Measurements from ENCODE around the gene BMP15.

The BMP15 gene

DNA sequence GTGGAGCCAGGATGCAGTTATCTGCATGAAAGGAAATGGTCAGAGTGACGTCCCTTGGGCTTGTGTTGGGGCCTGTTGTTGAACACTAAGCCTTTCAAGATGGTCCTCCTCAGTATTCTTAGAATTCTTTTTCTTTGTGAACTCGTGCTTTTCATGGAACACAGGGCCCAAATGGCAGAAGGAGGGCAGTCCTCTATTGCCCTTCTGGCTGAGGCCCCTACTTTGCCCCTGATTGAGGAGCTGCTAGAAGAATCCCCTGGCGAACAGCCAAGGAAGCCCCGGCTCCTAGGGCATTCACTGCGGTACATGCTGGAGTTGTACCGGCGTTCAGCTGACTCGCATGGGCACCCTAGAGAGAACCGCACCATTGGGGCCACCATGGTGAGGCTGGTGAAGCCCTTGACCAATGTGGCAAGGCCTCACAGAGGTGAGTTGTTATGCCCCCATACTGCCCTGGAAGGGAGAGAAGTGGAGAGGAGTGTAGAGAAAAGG lies at the start of gene BMP15:
Gene BMP15, plus strand, starts transcription at position 51 of the 492 bp plus-strand sequence. Its CDS starts 49 bp downstream, at position 100.
- DNase-seq (ENCODE audit: low spot score), result no peak

DNA sequence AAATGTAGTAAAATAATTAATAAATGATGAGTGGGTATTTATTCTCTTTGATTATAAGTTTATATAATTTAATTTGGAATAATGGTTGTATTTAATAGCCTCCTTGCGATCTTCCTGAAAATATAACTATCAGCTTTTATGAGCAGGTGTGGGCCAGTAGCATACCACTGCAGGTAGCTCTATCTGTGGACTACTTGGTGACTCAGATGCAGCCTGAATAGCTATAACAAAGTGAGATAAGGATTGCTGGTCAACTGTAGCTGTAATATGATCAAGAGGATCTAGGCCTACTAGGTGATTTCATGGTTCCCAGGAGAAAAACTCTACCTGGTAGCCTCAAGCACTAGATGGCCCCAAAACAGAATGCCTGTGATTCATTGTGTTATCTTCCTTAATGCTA lies 47.1 kb upstream of the BMP15 start:
- DNase-seq (ENCODE audit: low spot score), result no peak

DNA sequence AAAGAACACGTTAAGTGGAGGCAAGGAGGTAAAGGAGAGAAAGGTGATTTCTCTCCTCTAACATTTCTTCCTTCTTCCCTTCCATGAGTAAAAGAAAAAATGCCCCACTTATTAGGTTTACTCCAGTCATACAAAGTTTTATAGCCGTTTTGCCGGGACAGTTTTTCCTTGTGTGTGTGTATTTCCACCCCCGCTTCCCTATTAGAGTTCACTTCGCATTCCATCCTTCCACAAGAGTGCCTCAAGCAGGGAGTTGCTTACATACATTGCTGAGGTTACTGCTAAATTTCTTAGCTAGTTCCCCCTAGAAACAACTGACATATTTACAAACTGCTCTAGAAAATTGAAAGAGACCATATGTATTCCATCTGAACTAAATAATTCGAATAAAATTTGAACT lies 45.2 kb upstream of the BMP15 start:
- no peak for DNase-seq (ENCODE audit: low spot score)

DNA sequence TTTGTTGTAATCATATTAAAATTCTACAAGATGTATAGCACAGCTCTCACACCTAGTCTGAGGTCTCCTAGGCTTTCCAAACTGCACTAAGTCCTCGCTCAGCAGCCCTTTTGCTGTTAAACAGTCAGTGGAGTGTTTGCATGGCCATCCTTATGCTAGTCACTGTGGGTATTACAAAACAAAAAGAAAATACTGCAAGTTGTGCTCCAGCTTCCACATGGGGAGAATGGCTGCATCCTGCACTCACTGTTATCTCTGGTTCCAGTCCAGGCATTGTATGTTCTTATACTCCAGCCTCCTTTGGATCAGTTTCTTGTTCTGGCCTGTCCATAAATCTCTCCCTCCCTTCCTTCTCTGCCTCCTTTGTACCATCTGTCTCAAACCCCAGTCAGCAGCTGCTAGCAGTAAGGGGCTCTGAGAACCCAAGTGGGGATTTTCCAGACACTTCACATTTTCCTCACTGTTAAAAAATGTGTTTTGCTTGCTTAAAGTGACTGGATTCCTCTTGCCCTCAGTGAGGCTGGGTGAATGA lies 38.5 kb upstream of the BMP15 start:
- DNase-seq (ENCODE audit: low spot score), result no peak

DNA sequence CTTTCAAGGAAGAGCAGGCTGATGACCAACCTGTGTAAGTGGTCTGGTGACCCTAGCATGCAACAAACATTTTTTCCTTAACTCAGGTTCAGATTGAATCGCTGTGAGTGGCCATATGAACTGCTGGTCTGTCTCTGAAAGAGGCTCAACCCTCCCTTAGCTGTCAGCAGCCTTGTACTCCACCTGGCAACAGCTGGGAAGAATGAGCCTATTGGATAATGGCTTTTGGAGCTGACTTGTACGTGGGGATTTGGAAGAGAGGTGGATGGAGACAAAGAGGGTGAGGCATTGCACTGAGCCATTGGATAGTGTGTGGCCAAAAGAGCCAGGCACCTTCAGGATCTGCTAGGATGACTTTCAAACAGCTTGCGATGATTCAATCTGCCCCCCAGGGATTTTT lies 35.7 kb upstream of the BMP15 start:
- DNase-seq (ENCODE audit: low spot score), result no peak

DNA sequence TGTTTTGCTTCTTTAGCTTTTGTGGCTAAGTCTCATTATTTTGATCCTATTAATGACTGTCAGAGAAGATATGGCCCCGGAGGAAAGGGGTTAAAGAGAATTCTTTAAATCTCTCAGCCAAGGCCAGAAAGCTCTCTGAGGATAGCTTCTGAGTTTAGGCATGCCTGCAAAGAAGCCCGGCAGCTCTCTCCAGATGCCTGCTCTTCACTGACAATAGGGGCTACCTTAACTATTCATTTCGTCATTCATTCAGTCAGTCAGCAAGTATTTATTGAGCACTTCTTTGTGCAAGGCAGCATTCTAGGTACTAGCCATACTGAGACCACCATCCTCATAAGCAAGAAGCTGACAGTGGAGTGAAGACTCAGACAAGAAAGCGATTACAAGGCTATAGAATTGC lies 34.0 kb upstream of the BMP15 start:
- DNase-seq (ENCODE audit: low spot score), result no peak

DNA sequence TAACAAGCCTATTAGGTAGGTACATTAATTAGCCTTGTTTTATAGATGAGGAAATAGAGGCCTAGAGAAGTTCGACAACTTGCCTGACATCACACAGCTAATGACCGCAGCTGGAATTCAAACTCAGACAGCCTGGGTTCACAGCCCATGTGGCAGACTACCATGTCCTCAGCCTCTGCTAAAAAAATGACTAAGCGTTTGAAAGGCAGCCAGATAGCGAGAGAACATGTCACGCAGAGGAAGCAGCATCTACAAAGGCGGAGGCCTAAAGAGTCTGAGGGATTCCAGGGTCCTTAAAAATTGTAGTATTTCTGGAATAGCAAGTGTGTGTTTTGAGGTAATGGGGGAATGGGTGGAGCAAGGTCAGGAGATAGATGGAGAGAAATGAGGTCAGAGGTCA lies 33.2 kb upstream of the BMP15 start:
- no peak for DNase-seq (ENCODE audit: low spot score)

DNA sequence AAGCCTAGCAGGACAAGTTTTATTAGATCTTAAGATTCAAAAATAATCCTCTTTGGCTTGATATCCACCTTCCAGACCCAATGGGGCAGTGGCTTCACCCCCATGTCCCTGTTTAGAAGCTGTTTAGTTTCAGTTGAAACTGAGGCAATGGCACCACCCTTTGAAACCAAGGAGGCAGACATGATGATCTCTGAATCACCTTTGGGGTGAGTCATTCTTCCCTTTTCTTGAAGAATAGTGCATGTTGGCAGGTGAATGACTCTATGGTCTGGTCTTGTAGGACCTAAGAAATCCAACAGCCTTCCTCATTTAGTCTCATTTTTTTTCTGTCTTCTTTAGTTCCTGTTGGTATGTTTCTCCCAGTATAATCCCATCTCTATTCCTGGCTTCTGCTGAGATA lies 29.5 kb upstream of the BMP15 start:
- DNase-seq (ENCODE audit: low spot score), result no peak

DNA sequence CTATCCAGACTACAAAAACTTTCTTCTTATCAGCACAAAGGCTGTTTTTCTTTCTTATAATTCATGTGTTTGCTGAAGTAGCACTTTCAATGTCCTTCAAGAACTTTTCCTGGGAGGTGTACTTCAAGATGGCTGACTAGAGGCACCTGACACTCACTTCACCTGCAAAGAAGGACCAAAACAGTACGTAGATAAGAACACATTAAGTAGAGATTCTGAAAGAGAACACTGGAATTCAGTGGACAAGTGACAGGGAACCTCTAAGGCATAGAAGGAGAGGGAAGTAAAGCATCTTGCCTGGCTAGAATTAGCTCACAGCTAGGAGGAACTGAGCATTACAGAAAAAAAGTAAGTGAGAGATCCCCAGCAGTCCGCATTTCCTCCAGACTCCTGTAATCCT lies 21.7 kb upstream of the BMP15 start:
- DNase-seq (ENCODE audit: low spot score), result no peak

DNA sequence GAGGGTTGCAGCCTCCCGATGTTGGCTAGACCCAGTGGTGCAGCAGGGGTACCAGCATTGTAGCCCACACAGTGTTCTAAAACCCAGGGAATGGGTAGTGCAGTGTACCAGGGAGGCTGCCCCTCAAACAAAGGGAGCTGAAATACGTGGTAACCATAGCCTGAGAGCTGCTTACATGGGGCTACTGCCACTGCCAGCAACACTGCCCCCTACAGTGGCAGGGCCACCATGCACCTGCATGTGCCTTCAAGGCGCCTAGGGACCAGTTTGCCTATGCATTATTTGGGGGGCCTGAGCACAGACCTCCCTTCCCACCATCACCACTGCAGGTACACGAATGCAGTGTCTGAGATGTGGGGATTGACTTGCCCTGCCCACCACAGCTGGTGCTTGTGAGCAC lies 21.0 kb upstream of the BMP15 start:
- no peak for DNase-seq (ENCODE audit: low spot score)

DNA sequence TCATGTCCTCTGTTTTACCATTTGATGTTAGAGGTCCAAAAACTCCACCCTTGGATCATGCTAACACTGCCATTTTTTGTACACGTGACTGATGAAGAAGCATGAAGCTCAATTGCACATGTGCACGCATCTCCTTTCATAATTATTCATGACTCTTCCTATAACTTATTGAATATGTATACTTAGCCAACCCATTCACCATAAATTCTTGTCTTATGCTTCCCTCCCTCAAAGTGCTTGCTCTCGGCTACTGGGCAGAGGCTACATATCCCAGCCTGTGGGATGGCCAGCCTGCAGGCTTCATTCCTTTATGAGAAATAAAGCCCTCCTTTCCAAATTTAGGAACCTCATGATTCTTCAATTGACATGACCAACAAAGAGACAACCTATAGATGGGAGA lies 17.5 kb upstream of the BMP15 start:
- no peak for DNase-seq (ENCODE audit: low spot score)

DNA sequence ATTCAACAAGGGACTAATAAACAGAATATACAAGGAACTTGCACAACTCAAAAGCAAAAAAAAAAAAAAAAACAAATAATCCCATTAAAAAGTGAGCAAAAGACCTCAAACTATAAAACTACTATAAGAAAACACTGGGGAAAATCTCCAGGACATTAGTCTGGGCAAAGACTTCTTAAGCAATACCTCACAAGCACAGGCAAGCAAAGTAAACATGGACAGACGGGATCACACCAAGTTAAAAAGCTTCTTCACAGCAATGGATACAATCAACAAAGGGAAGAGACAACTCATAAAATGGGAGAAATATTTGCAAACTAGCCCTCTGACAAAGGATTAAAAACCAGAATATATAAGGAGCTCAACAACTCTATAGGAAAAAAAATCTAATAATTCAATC lies 17.1 kb upstream of the BMP15 start:
- DNase-seq (ENCODE audit: low spot score), result no peak

DNA sequence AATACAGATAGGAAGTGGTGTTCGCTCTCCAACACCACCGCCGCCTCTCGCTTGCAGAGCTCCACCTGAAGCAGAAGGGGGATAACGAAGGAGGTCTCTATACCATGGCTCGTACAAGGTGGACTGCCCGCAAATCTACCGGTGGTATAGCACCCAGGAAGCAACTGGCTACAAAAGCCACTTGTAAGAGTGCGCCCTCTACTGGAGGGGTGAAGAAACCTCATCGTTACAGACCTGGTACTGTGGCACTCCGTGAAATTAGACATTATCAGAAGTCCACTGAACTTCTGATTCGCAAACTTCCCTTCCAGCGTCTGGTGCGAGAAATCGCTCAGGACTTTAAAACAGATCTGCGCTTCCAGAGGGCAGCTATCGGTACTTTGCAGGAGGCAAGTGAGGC lies 5.2 kb upstream of the BMP15 start:
- no peak for DNase-seq (ENCODE audit: low spot score)

DNA sequence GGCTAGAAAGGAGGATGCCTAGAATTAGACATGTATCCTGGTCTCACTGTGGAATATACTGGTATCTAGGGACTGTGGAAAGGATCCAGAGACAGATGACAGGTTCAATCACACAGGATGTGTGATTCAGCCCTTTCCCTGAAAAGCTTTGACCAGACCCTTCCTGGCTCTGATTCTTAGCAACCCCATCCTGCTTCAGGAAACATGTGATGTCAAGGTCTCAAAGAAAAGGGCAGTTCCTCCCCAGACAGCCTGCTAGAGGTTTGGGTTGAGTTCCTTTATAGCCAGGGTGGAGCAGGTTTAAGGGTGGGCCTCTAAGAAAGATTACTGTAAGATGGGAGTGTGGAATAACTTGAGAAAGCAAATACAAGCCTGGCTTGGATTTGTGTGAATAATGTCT lies 3.0 kb downstream of the BMP15 start:
- no peak for DNase-seq (ENCODE audit: low spot score)

DNA sequence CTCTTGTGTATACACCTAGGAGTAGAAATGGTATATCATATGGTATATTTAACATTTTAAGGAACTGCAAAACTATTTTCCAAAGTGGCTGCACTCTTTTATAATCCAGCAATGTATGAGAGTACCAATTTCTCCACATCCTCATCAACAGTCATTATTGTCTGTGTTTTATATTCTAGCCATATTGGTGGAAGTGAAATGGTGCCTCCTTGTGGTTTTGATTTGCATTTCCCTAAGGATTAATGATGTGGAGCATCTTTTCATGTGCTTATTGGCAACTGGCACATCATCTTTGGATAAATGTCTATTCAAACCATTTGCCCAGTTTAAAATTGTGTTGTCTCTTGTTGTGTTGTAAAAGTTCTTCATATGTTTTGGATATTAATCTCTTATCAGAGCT lies 9.6 kb downstream of the BMP15 start:
- no peak for DNase-seq (ENCODE audit: low spot score)

DNA sequence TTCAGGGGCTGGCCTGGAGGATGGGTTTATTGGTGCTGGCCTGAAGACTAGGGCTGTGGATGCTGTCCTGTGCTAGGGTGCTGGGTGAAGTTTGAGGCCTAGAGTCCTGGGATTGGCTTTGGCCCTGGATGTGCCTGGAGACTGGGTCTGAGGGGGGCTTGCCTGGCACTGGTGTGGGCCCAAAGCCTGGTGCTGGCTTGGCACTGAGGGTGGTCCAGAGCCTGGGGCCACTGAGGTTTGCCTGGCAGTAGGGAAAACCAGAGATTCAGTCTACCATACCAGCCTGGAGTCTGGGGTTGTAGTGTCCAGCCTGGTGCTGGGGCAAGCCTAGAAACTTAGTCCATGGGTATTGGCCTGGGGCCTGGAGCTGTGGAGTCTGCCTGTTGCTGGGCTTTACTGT lies 16.6 kb downstream of the BMP15 start:
- no peak for DNase-seq (ENCODE audit: low spot score)

DNA sequence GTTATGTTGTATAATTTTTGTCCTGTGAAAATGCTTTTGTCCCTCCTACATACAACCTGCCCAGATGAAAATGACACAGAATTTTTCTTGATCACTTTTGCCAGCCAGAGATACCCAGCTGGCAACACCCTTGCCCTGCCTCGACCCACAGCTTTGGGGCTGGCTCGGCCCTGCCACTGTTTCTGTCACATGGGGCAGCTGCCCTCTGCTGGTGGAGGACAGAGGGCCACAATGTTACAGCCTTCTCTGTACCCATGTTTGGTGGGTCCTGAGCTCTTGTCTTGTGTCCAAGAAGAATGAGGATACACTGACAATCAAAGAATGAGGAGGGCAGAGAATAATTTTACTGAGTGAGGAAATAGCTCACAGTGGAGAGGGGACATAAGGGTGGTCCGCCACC lies 31.1 kb downstream of the BMP15 start:
- no peak for DNase-seq (ENCODE audit: low spot score)

DNA sequence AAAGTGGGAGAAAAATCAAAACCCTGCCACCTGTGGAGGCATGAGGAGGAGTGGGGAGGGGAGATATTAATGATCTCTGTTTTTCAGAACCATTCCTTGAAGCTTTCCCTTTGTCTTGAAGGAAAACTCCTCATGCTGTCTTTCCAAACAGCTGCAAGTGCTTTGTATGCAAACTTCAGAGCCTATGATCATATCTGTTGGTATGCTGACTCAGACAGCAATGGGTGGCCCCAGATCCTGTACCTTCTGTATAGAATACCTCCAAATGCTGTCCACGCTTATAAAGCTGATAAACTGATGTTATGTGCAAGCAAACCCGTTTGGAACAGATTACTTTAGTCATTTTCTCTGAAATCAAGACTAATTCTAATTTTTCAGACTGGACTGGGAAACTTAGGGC lies 31.9 kb downstream of the BMP15 start:
- DNase-seq (ENCODE audit: low spot score), result no peak

DNA sequence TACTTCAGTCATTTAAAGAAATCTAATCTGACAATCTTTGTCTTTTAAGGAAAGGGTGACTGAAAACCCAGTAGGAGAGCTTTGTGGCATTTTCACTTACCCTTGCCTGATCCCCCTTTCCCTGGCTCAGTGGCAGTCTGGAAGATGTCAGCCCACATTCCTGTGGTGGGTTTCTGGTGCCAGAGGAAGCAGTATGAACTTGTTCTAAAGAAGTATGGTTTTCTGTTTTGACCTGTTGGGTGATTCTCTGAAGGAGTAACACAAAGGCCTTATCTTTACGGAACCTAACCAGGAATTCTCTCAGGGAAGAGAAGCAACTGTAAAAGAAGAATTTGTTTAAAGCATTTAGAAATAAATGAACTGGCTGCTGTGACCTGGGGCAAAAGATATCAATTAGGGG lies 41.9 kb downstream of the BMP15 start:
- DNase-seq (ENCODE audit: low spot score), result no peak

DNA sequence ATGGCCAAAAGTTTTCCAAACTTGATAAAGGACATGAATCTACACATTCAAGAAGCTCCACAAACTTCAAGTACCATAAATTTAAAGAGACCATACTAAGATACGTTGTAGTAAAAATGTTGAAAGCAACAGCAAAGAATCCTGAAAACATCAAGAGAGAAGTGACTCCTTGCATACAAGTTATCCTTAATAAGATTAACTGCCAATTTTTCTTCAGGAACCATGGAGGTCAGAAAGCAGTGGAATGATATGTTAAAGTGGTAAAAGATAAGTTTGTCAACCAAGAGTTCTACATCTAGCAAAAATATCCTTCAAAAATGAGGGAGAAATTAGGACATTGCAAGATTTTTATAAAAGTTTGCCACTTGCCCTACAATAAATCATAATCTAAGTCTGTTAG lies 43.3 kb downstream of the BMP15 start:
- no peak for DNase-seq (ENCODE audit: low spot score)

DNA sequence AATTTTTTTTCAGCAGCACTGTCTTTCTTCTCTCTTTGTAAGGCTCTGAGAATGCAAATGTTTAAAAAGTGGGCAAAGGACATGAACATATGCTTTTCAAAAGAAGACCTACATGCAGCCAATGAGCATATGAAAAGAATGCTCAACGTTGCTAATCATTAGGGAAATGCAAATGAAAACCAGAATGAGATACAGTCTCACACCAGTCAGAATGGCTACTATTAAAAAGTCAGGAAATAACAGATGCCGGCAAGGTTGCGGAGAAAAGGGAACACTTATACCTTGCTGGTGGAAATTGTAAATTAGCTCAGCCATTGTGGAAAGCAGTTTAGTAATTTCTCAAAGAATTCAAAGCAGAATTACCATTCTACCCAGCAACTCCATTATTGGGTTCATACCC lies 51.6 kb downstream of the BMP15 start:
- no peak for DNase-seq (ENCODE audit: low spot score)

DNA sequence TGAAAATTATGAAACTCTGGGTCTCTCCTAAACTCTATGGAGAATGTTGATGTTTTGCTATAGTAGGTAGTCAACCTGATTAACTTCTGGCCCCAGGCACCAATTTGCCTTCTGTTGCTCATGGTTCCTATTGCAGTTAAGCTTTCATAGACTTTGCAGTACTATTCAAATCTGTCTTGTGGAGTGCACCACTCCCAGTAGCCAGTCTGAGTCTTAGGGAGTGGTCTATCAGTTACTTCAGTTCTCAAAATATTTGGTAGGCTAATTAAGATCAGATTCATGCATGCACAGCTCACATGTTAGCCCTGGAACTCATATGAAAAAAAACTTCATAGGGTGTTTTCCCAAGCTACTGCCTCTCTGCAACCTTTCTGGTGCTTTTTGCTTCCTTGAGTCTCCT lies 53.3 kb downstream of the BMP15 start:
- DNase-seq (ENCODE audit: low spot score), result no peak
